Glomerular visceral epithelial cell (primary cell): ENCODE measurements around the gene THSD4.

Source experiments
- DNase-seq: peaks from one replicate; pipeline ENCODE4 v3.0.0-alpha.2; 2016; ENCODE audit errors: extremely low spot score

THSD4 gene

GRCh38 chr15:71808311-71809020 is 693.2 kb downstream of the THSD4 start:
- no peak for DNase-seq

- no peak for DNase-seq
Measured at GRCh38 chr15:71809346-71809745, 694.1 kb downstream of the THSD4 start.

GRCh38 chr15:71810256-71811035 is 695.2 kb downstream of the THSD4 start, which contains the start of gene NR2E3:
NR2E3 (plus strand) TSS chr15:71810554; CDS start chr15:71810744, 190 bp downstream.
- DNase-seq, result no peak

- DNase-seq, result no peak
Measured at GRCh38 chr15:71811036-71811736, 695.9 kb downstream of the THSD4 start.

GRCh38 chr15:71811752-71812735 is 696.8 kb downstream of the THSD4 start:
- no peak for DNase-seq

GRCh38 chr15:71812966-71813722 is 697.9 kb downstream of the THSD4 start:
- DNase-seq, result no peak

GRCh38 chr15:71813723-71814470 is 698.6 kb downstream of the THSD4 start:
- no peak for DNase-seq

GRCh38 chr15:71815301-71815700 is 700.0 kb downstream of the THSD4 start:
- DNase-seq, result no peak

- DNase-seq, result no peak
Measured at GRCh38 chr15:71817351-71817750, 702.1 kb downstream of the THSD4 start.

- DNase-seq, result no peak
Measured at GRCh38 chr15:71820127-71820526, 704.9 kb downstream of the THSD4 start.

- DNase-seq, result no peak
Measured at GRCh38 chr15:71821547-71822129, 706.4 kb downstream of the THSD4 start.

- no peak for DNase-seq
Measured at GRCh38 chr15:71822890-71823630, 707.8 kb downstream of the THSD4 start.

- no peak for DNase-seq
Measured at GRCh38 chr15:71823801-71824200, 708.5 kb downstream of the THSD4 start.

GRCh38 chr15:71825021-71825730 is 709.9 kb downstream of the THSD4 start:
- no peak for DNase-seq

- no peak for DNase-seq
Measured at GRCh38 chr15:71826196-71826595, 710.9 kb downstream of the THSD4 start.

GRCh38 chr15:71830981-71831380 is 715.7 kb downstream of the THSD4 start:
- DNase-seq, result no peak
